Parathyroid adenoma (tissue), 2 donors: ENCODE data around the gene SEMA7A.

Source experiments
- H2AFZ ChIP-seq: fragments of 300-600 bp; sonication (generic); one replicate; pipeline ENCODE4 v1.7.0; 2017; ENCODE audit warnings: antibody characterized with exemption, mild to moderate bottlenecking
- H3K27ac ChIP-seq: fragments of 300-600 bp; sonication (generic); one replicate; pipeline ENCODE4 v1.7.0; 2017
- H3K27me3 ChIP-seq: fragments of 300-600 bp; sonication (generic); one replicate; pipeline ENCODE4 v1.7.0; 2017; ENCODE audit warnings: low read length; ENCODE audit not compliant: control insufficient read depth, insufficient read depth
- H3K36me3 ChIP-seq: fragments of 300-600 bp; sonication (generic); one replicate; pipeline ENCODE4 v1.7.0; 2017; ENCODE audit warnings: low read length; ENCODE audit not compliant: control insufficient read depth, insufficient read depth
- H3K4me1 ChIP-seq: fragments of 300-600 bp; sonication (generic); one replicate; pipeline ENCODE4 v1.7.0; 2017; ENCODE audit warnings: control low read depth
- H3K4me2 ChIP-seq: fragments of 300-600 bp; sonication (generic); one replicate; pipeline ENCODE4 v1.7.0; 2017; ENCODE audit warnings: low read length
- H3K4me3 ChIP-seq: fragments of 300-600 bp; sonication (generic); one replicate; pipeline ENCODE4 v1.7.0; 2017; ENCODE audit warnings: low read depth, low read length
- H3K79me2 ChIP-seq: fragments of 300-600 bp; sonication (generic); one replicate; pipeline ENCODE4 v1.7.0; 2017; ENCODE audit warnings: control low read depth
- H3K9ac ChIP-seq: fragments of 300-600 bp; sonication (generic); one replicate; pipeline ENCODE4 v1.7.0; 2017; ENCODE audit warnings: mild to moderate bottlenecking
- H3K9me3 ChIP-seq: fragments of 300-600 bp; sonication (generic); one replicate; pipeline ENCODE4 v1.7.0; 2017; ENCODE audit warnings: low read length; ENCODE audit not compliant: control insufficient read depth
- TF ChIP-seq, protein P1 (sequence below): fragments of 300-600 bp; sonication (generic); IDR thresholded peaks from one replicate; pipeline ENCODE4 v1.7.0; 2017; ENCODE audit warnings: antibody characterized with exemption, mild to moderate bottlenecking
- donor health status: primary hyperparathyroidism.

The SEMA7A gene

DNA sequence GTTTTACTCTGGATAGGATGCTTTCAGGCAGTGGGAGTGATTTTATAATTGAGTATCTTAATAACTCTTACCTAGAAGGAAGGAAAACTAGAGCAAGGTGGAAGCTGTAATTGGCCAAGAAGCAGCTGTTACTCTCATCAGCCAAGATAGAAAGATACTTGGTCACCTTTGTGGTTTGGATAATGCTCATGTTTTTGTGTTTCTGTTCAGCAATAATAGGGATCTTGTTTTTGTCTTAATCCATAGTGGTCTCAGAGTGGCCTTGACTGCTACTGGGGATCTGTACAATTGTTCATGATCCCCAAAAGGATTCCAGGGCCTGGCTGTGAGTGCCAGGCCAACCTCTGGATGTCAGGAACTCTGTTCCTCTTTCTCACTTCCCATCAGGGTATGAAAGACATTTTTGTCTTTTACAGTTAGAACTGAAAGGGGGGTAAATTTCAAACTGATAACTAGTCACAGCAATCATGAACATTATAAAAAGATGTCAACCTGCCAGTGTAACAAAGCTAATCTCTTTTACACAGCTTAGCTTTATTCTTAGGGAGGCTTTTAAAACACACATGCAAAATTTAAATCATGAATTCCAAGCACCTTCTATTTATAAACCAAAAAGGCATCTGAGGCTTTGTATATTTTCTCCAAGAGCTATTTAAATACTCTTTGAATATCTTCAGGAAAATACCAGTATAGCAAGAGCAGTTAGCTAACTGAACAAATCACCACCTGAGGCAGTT, 21.2 kb upstream of the SEMA7A start:
- TF ChIP-seq, protein P1, sequence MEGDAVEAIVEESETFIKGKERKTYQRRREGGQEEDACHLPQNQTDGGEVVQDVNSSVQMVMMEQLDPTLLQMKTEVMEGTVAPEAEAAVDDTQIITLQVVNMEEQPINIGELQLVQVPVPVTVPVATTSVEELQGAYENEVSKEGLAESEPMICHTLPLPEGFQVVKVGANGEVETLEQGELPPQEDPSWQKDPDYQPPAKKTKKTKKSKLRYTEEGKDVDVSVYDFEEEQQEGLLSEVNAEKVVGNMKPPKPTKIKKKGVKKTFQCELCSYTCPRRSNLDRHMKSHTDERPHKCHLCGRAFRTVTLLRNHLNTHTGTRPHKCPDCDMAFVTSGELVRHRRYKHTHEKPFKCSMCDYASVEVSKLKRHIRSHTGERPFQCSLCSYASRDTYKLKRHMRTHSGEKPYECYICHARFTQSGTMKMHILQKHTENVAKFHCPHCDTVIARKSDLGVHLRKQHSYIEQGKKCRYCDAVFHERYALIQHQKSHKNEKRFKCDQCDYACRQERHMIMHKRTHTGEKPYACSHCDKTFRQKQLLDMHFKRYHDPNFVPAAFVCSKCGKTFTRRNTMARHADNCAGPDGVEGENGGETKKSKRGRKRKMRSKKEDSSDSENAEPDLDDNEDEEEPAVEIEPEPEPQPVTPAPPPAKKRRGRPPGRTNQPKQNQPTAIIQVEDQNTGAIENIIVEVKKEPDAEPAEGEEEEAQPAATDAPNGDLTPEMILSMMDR, result no peak
- Histone ChIP-seq H3K9me3 (no peaks in the 10 kb centered on the region), H3K36me3 (no peaks in the 10 kb centered on the region), H3K4me3 (no peak overlapping the region), H3K4me1 (no peaks in the 10 kb centered on the region), H3K27ac (no peak overlapping the region), H3K79me2 (no peaks in the 10 kb centered on the region), H3K4me2 (no peak overlapping the region), H3K9ac (no peak overlapping the region), H2AFZ (no peak overlapping the region), H3K27me3 (no peaks in the 10 kb centered on the region)

DNA sequence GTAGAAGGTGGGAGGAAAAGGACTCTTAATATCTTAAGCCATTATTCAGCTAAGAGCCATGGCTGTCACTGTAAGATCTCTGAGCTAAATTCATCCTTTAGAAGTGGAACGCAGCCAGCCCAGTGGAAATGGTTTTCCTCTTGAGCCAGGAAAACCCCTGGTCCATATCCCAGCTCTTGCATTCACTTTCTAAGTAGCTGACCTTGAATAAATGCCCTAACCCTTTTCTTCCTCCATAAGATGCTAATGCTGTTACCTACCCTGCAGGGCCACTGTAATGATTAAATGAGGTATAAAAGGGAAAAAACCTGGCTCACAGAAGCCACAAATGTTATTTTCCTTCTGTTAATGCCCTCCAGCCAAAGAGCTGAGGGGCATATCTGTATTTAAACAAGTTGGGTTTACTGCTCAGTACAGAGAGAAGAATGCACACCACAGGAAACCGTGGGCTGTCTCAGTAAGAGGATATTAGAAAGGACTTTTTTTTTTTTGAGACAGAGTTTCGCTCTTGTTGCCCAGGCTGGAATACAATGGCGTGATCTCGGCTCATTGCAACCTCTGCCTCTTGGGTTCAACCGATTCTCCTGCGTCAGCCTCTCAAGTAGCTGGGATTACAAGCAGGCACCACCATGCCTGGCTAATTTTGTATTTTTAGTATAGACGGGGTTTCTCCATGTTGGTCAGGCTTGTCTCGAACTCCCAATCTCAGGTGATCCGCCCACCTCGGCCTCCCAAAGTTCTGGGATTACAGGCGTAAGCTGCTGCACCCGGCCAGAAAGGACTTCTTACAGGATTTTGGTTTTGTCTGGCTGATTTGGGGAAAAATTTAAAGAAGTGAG, 20.4 kb upstream of the SEMA7A start:
- no peaks in the 10 kb centered on the region for H3K9me3 ChIP-seq
- TF ChIP-seq, protein P1, result no peak
- H3K36me3 ChIP-seq, result no peaks in the 10 kb centered on the region
- H3K27me3 ChIP-seq, result no peaks in the 10 kb centered on the region
- no peak overlapping the region for H3K4me3 ChIP-seq
- no peak overlapping the region for H3K9ac ChIP-seq
- no peak overlapping the region for H3K4me2 ChIP-seq
- no peaks in the 10 kb centered on the region for H3K79me2 ChIP-seq
- H3K4me1 ChIP-seq, result no peaks in the 10 kb centered on the region
- H3K27ac ChIP-seq, result no peak overlapping the region
- H2AFZ ChIP-seq, result no peak overlapping the region

DNA sequence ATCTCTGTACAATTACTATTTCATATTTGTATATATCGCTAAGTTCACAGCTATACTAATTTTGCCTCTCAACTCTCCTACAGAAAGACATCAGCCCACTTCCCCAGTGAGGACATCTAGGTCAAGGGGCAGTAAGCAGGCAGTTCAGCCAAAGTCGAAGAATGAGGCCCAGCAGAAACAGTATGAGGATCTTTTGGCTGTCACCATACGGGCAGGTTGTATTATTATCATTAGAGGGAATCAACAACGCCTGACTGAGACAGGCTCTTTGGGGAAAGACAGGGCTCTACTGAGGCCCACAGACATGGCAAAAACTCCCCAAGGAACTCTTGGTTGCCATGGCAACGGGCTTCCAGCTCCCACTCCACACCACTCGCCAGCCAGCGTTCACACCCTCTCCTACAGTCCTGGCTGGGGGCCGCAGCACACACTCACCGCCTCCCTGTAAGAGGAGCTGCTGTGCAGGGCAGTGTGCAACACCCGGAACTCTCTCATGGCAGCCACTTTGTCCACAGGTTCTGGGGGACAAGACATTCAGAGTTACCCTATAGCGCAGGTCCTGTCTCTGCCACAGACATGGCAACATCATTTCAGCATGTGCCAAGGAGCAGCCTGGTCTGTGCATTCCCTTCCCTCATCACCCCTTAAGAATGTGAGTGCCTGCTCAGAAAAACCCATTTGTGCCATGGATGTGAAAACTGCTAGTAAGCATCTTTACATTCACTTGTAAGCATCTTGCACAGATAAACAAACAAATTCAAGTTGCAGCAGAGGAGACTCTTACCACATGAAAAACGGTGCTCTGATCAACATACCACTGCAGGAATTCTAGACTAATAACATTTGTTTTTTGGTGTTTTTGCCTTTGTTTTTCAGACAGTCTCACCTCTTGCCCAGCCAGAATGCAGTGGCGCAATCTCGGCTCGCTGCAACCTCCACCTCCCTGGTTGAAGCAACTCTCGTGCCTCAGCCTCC, 18.4 kb upstream of the SEMA7A start:
- no peak overlapping the region for H3K9ac ChIP-seq

GRCh38 chr15:74451322-74451721, 17.6 kb upstream of the SEMA7A start:
- no peaks in the 10 kb centered on the region for H3K9me3 ChIP-seq
- H3K27ac ChIP-seq, result no peak overlapping the region
- H3K4me3 ChIP-seq, result no peak overlapping the region
- no peaks in the 10 kb centered on the region for H3K27me3 ChIP-seq
- H3K4me1 ChIP-seq, result no peaks in the 10 kb centered on the region
- no peak overlapping the region for H3K4me2 ChIP-seq
- H3K9ac ChIP-seq, result no peak overlapping the region
- TF ChIP-seq, protein P1, result no peak
- no peak overlapping the region for H2AFZ ChIP-seq
- H3K79me2 ChIP-seq, result no peaks in the 10 kb centered on the region
- no peaks in the 10 kb centered on the region for H3K36me3 ChIP-seq

More for the DNA sequence above, 18.4 kb upstream of the SEMA7A start:
- H3K27ac ChIP-seq, result no peak overlapping the region
- no peak overlapping the region for H2AFZ ChIP-seq
- H3K4me2 ChIP-seq, result no peak overlapping the region
- H3K36me3 ChIP-seq, result no peaks in the 10 kb centered on the region
- H3K27me3 ChIP-seq, result no peaks in the 10 kb centered on the region
- H3K4me3 ChIP-seq, result no peak overlapping the region
- H3K4me1 ChIP-seq, result no peaks in the 10 kb centered on the region
- no peaks in the 10 kb centered on the region for H3K9me3 ChIP-seq
- TF ChIP-seq, protein P1, result no peak
- no peaks in the 10 kb centered on the region for H3K79me2 ChIP-seq
